Activated CD4-positive, alpha-beta T cell treated with anti-CD3 and anti-CD28 coated beads for 36 hours (primary cell): Measurements from ENCODE around the gene KLHDC10. TPM values are rescaled to one million over a fixed set of nuclear protein-coding genes. Genes with fewer than 3 reads are reported as not detected.
"Not testable (repeated sequence)": the region's sequence is repeated elsewhere in the genome, so short reads cannot be mapped to it uniquely, and the experiment has no call there.

Experiments used
- ATAC-seq: fragments of 200-7000 bp; cut with Tn5 transposase; one replicate; pipeline ENCODE4 v1.10.0; 2021; ENCODE audit warnings: mild to moderate bottlenecking, moderate library complexity
- CTCF ChIA-PET: fragments of 350-600 bp; sonication (Branson Sonifier 250); formaldehyde crosslinking; loops from one replicate; lab custom pipeline; 2021; ENCODE audit warnings: antibody characterized with exemption; lab: Charles Lee
- POLR2A ChIA-PET: fragments of 350-600 bp; sonication (Branson Sonifier 250); formaldehyde crosslinking; loops from one replicate; lab custom pipeline; 2021; ENCODE audit warnings: antibody characterized with exemption, inconsistent platforms; lab: Charles Lee
- DNase-seq: peaks from one replicate; pipeline ENCODE4 v3.0.0-alpha.2; 2020
- H3K27ac Mint-ChIP-seq: one replicate; pipeline ENCODE4 v1.8.0; 2021; ENCODE audit warnings: mixed read lengths
- H3K27me3 Mint-ChIP-seq: one replicate; pipeline ENCODE4 v1.8.0; 2021; ENCODE audit warnings: mixed read lengths
- H3K36me3 Mint-ChIP-seq: one replicate; pipeline ENCODE4 v1.8.0; 2021; ENCODE audit warnings: low read depth, mixed read lengths
- H3K4me1 Mint-ChIP-seq: one replicate; pipeline ENCODE4 v1.8.0; 2021; ENCODE audit warnings: mixed read lengths
- H3K4me3 Mint-ChIP-seq: one replicate; pipeline ENCODE4 v1.8.0; 2021; ENCODE audit warnings: mild to moderate bottlenecking, moderate library complexity, mixed read lengths
- H3K9me3 Mint-ChIP-seq: one replicate; pipeline ENCODE4 v1.8.0; 2021; ENCODE audit warnings: low read depth, mixed read lengths
- intact Hi-C, 2 experiments: fragments of 100-400 bp; cut with DNase I in 1 of 2; cut with micrococcal nuclease in 1 of 2; formaldehyde crosslinking; loops; one replicate each; pipeline versions ENCODE4 v1.14.2 to v1.15.1; 2022 to 2024; cut with DNase I, micrococcal nuclease
- total RNA-seq, 2 experiments: library from RNA; stranded (reverse); gene quantifications; one replicate each; pipeline ENCODE4 v1.2.3, GENCODE V29; 2021

The KLHDC10 gene
- total RNA-seq, 2 experiments from 2014 or later = 13.5 to 14.2 TPM

DNA sequence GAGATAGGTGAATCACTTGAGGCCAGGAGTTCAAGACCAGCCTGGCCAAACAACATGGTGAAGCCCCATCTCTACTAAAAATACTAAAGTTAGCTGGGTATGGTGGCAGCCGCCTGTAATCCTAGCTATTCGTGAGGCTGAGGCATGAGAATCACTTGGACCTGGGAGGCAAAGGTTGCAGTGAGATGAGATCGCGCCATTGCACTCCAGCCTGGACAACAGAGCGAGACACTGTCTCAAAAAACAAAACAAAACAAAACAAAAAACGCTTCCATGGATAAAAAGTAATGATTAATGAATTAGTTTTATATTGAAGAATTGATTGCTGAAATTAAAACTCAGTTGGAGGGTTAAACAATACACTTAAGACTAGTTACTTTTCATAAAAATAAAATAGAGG lies 32.3 kb downstream of the KLHDC10 start:
- ChIA-PET POLR2A (no interaction called here), CTCF (interaction anchor here (0.6 to 1.1 kb wide), 2 partner anchors 79 to 772 kb away, joined by 3 read pairs; no protein-coding TSS in a partner anchor)
- ATAC-seq = no peak
- Mint-ChIP-seq H3K4me1 (no peaks in the 10 kb centered on the region), H3K27ac (no peak overlapping the region), H3K36me3 (no peaks in the 10 kb centered on the region), H3K9me3 (no peaks in the 10 kb centered on the region), H3K4me3 (no peak overlapping the region), H3K27me3 (no peaks in the 10 kb centered on the region)
- intact Hi-C loops = no loop called here
- no peak for DNase-seq

DNA sequence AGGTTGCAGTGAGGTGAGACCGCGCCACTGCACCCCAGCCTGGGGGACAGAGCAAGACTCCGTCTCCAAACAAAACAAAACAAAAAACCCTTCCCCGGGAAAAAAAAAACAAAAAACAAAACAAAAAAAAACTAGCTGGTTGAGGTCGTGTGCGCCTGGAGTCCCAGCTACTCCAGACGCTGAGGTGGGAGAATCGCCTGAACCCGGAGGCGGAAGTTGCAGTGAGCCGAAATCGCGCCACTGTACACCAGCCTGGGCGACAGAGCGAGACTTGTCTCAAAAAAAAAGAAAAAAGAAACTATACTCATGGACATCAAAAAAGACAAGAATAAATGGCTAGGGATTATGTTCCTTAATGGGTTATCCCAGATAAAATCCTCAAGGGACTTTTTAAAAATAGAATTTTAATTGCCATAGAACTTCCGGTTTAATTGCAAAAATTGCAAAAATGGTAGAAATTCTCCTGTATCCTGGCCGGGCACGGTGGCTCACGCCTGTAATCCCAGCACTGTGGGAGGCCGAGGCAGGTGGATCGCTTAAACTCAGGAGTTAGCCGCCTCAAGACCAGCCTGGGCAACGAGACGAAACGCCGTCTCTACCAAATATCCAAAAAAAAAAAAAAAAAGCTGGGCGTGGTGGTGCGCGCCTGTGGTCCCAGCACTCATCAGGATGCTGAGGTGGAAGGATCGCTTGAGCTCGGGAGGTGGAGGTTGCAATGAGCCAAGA lies 37.8 kb downstream of the KLHDC10 start:
- Mint-ChIP-seq H3K27me3 (no peaks in the 10 kb centered on the region), H3K27ac (no peak overlapping the region), H3K4me1 (no peaks in the 10 kb centered on the region), H3K9me3 (no peaks in the 10 kb centered on the region), H3K36me3 (no peaks in the 10 kb centered on the region), H3K4me3 (no peak overlapping the region)
- POLR2A ChIA-PET = no interaction called here
- CTCF ChIA-PET = interaction anchor here (0.7 kb wide), 2 partner anchors 9 to 98 kb away, joined by 3 read pairs; no protein-coding TSS in a partner anchor
- ATAC-seq (no peak), DNase-seq (no peak)
- intact Hi-C loops = no loop called here

DNA sequence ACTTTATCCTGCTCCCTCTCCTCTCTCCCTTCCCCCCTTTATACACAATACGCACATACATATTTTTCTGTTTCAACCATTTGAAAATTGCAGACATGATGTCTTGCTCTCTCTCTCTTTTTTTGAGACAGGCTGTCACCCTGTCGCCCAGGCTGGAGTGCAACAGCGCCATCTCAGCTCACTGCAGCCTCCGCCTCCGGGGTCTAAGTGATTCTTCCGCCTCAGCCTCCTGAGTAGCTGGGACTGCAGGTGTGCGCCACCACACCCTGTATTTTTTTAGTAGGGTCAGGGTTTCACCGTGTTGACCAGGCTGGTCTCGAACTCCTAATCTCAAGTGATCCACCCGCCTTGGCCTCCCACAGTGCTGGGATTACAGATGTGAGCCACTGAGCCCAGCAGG lies 38.5 kb downstream of the KLHDC10 start:
- no peaks in the 10 kb centered on the region for H3K9me3 Mint-ChIP-seq
- ChIA-PET POLR2A (no interaction called here), CTCF (interaction anchor here (1.3 kb wide), 1 partner anchor 12 kb away, joined by 3 read pairs; no protein-coding TSS in a partner anchor)
- H3K4me1 Mint-ChIP-seq = no peaks in the 10 kb centered on the region
- no peaks in the 10 kb centered on the region for H3K27me3 Mint-ChIP-seq
- H3K27ac Mint-ChIP-seq = no peak overlapping the region
- H3K36me3 Mint-ChIP-seq = no peaks in the 10 kb centered on the region
- DNase-seq = no peak
- intact Hi-C loops = no loop called here
- no peak for ATAC-seq
- H3K4me3 Mint-ChIP-seq = no peak overlapping the region

DNA sequence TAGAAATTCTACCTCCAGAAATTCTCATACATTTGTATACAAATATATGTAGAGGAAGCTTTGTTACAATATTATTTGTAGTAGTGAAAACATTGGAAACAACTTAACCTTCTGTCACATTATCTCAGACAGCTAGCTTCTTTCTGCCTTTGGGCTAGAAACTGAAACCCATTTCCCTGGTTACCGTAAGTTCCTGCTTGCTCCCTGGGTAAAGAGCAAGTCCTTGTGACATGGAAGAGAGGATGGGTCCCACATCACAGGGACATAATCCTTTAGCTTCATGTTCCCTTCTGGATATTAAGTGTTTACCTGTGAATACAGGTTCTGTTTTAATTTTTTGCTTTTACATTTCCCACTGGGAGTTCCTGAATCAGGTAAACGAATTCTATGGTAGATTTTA lies 41.8 kb downstream of the KLHDC10 start:
- no peak overlapping the region for H3K27ac Mint-ChIP-seq
- intact Hi-C loops = no loop called here
- no peaks in the 10 kb centered on the region for H3K4me1 Mint-ChIP-seq
- no peak overlapping the region for H3K4me3 Mint-ChIP-seq
- CTCF ChIA-PET = interaction anchor here (0.7 kb wide), 1 partner anchor 505 kb away, joined by 3 read pairs; no protein-coding TSS in a partner anchor
- H3K9me3 Mint-ChIP-seq = no peaks in the 10 kb centered on the region
- H3K27me3 Mint-ChIP-seq = no peaks in the 10 kb centered on the region
- DNase-seq (no peak), ATAC-seq (no peak)
- POLR2A ChIA-PET = no interaction called here
- peaks cover under 1% of the 10 kb centered on the region for H3K36me3 Mint-ChIP-seq

DNA sequence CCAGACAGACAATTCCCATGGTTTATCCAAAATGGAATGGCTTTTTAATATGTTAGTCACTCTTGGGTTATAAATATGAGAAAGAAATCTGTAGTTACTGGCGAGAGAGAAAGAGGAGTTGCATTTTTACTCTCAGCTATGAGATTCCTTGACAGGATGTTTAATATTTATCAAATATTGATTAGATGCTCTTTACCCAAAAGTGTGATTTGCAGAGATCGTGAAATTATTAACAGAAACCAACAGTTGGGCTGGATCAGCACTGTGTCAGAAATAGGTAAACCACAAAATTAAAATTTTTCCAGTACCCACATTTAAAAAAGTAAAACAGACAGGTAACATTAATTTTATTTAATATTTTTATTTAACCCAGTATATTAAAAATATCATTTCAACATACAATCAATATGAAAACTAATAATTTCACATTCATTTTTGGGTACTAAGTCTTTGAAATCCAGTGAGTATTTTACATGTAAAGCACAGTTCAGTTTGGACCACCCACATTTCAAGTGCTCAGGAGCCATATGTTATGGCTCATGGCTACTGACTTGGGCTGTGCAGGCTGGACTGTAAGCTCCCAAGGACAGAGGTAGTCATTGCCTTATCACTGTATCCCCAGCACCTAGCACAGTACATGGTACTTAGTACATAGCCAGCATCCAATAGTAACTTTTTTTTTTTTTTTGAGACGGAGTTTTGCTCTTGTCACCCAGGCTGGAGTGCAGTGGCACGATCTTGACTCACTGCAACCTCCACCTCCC lies 42.5 kb downstream of the KLHDC10 start:
- Mint-ChIP-seq H3K4me3 (no peak overlapping the region), H3K27me3 (no peaks in the 10 kb centered on the region), H3K27ac (no peak overlapping the region), H3K4me1 (no peaks in the 10 kb centered on the region), H3K36me3 (peaks cover 3% of the 10 kb centered on the region), H3K9me3 (no peaks in the 10 kb centered on the region)
- intact Hi-C loops = no loop called here
- no peak for DNase-seq
- ChIA-PET CTCF (no interaction called here), POLR2A (no interaction called here)
- ATAC-seq = no peak

DNA sequence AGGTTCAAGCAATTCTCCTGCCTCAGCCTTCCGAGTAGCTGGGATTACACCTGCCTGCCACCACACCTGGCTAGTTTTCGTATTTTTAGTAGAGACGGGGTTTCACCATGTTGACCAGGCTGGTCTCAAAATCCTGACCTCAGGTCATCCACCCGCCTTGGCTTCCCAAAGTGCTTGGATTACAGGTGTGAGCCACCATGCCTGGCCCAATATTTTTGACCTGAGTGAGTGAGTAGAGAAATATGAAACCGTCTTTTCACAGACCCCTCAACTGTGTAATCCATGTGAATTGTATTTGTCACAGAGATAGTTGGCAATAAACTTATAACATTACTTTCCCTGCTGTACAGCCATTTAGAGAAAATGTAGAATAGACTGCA lies 43.1 kb downstream of the KLHDC10 start:
- DNase-seq, H3K9me3 Mint-ChIP-seq, CTCF ChIA-PET, intact Hi-C loops, POLR2A ChIA-PET, H3K36me3 Mint-ChIP-seq, ATAC-seq, H3K27me3 Mint-ChIP-seq, H3K4me3 Mint-ChIP-seq, H3K27ac Mint-ChIP-seq, H3K4me1 Mint-ChIP-seq: not testable (repeated sequence)

DNA sequence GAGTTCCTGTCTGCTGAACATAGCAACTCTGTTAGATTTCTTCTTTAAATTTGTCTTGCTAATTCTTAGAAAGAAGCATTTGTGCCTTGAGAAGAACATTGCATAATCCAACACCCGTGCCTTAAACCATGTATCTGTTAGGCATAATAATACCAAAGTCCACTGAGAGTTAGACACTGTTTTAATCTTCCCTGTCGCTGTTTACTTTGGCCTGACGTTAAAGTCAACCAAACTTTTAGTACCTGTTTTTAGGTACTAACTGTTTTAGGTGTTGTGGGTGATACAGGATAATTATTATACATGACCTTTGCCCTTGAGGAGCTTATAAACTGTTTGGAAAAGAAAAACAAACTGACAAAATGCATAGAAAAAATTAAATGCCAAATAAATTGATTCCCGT lies 43.6 kb downstream of the KLHDC10 start:
- Mint-ChIP-seq H3K27me3 (no peaks in the 10 kb centered on the region), H3K36me3 (peaks cover 10% of the 10 kb centered on the region), H3K9me3 (no peaks in the 10 kb centered on the region), H3K4me3 (no peak overlapping the region), H3K27ac (no peak overlapping the region), H3K4me1 (peaks cover 3% of the 10 kb centered on the region)
- intact Hi-C loops = no loop called here
- CTCF ChIA-PET = no interaction called here
- ATAC-seq (no peak), DNase-seq (no peak)
- POLR2A ChIA-PET = interaction anchor here (0.6 kb wide), 1 partner anchor 25 kb away, joined by 6 read pairs; no protein-coding TSS in a partner anchor

DNA sequence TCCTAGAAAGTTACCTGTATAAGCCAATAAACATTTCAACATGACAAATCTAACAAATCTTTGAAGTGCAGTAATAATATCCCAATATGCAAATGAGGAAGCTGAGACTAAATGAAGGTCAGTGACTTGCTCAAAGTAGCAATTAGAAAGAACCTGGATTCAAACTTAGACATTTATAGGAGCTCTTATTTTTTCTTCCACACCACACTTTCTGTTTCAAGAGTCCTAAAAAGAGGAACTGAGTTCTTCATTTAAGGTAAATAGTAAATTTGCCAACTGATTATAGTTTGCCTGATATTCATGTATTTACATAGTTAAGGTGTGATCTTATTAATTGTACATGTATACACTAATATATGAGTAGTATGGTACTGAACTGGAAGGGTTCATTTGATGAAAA lies 44.0 kb downstream of the KLHDC10 start:
- ChIA-PET CTCF (interaction anchor here (1.3 kb wide), 1 partner anchor 222 kb away, joined by 3 read pairs; no protein-coding TSS in a partner anchor), POLR2A (interaction anchor here (0.6 kb wide), 1 partner anchor 24 kb away, joined by 6 read pairs; no protein-coding TSS in a partner anchor)
- peaks cover 10% of the 10 kb centered on the region for H3K36me3 Mint-ChIP-seq
- DNase-seq (no peak), ATAC-seq (no peak)
- no peaks in the 10 kb centered on the region for H3K9me3 Mint-ChIP-seq
- intact Hi-C loops = no loop called here
- no peaks in the 10 kb centered on the region for H3K27me3 Mint-ChIP-seq
- H3K27ac Mint-ChIP-seq = no peak overlapping the region
- H3K4me1 Mint-ChIP-seq = peaks cover 3% of the 10 kb centered on the region
- H3K4me3 Mint-ChIP-seq = no peak overlapping the region

DNA sequence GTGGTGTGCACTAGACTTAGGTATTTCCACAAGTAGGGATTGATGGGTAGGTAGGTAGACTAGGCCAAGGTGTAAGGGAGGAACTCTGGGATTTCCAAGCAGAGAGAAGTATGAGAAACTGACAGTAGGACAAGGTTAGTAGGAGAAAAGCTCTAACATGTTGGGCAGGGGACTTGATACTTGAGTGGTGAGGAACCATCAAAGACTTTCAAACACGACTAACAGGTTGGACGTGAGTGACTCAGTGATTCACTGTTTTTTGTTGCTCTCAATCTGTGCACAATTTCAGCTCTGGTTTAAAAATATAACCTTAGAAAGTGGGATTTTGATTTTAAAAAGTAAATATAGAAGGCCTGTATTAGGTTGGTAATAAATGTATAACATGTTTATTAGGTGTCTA lies 44.4 kb downstream of the KLHDC10 start:
- no peak for ATAC-seq
- CTCF ChIA-PET = interaction anchor here (1.3 kb wide), 2 partner anchors 27 to 222 kb away, joined by 3 to 7 read pairs; no protein-coding TSS in a partner anchor

DNA sequence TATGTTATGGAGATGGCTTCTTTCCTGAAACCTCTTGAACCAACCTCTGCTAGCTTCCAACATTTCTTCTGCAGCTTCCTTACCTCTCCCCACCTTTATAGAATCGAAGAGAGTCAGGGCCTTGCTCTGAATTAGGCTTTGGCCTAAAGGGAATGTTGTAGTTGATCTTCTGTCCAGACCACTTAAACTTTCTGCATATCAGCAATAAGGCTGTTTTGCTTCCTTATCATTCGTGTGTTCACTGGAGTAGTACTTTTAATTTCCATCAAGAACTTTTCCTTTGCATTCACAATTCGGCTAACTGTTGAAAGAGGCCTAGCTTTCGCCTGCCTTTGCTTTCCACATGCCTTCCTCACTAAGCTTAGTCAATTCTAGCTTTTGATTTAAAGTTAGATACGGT lies 48.0 kb downstream of the KLHDC10 start:
- Mint-ChIP-seq H3K27me3 (no peaks in the 10 kb centered on the region), H3K9me3 (no peaks in the 10 kb centered on the region), H3K4me3 (no peak overlapping the region), H3K36me3 (peaks cover 27% of the 10 kb centered on the region), H3K4me1 (peaks cover 3% of the 10 kb centered on the region), H3K27ac (peak overlapping the region; percentile 37)
- intact Hi-C loops = no loop called here
- DNase-seq = no peak
- ChIA-PET CTCF (interaction anchor here (1.0 to 1.2 kb wide), 2 partner anchors 9 to 46 kb away, joined by 5 read pairs; no protein-coding TSS in a partner anchor), POLR2A (no interaction called here)
- no peak for ATAC-seq

More for the DNA sequence above, 44.4 kb downstream of the KLHDC10 start:
- Mint-ChIP-seq H3K4me3 (no peak overlapping the region), H3K27ac (no peak overlapping the region), H3K27me3 (no peaks in the 10 kb centered on the region), H3K9me3 (no peaks in the 10 kb centered on the region), H3K4me1 (peaks cover 3% of the 10 kb centered on the region), H3K36me3 (peaks cover 10% of the 10 kb centered on the region)
- POLR2A ChIA-PET = interaction anchor here (0.7 kb wide), 1 partner anchor 829 kb away, joined by 5 read pairs; no protein-coding TSS in a partner anchor
- intact Hi-C loops = no loop called here
- DNase-seq = no peak

DNA sequence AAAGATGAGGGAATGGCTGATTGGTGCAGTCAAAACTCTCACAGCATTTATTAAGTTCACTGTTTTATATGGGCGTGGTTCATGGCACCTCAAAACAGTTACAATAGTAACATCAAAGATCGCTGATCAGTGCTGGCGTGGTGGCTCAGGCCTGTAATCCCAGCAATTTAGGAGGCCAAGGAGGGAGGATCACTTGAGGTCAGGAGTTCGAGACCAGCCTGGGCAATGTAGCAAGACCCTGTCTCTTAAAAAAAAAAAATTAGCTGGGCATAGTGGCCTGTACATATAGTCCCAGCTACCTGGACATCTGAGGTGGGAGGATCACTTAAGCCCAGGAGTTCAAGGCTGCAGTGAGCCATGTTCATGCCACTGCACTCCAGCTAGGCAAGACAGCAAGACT lies 48.5 kb downstream of the KLHDC10 start:
- Mint-ChIP-seq H3K4me3 (no peak overlapping the region), H3K36me3 (peaks cover 27% of the 10 kb centered on the region), H3K27me3 (no peaks in the 10 kb centered on the region), H3K27ac (no peak overlapping the region), H3K4me1 (peaks cover 3% of the 10 kb centered on the region), H3K9me3 (no peaks in the 10 kb centered on the region)
- intact Hi-C loops = no loop called here
- POLR2A ChIA-PET = no interaction called here
- ATAC-seq (no peak), DNase-seq (no peak)
- CTCF ChIA-PET = interaction anchor here (0.7 to 1.2 kb wide), 2 partner anchors 46 to 416 kb away, joined by 4 to 5 read pairs; no protein-coding TSS in a partner anchor
